ENCODE data around the gene GID4. TPM values are rescaled to one million over a fixed set of nuclear protein-coding genes. Genes with fewer than 3 reads are reported as not detected.

Gene GID4
- total and polyA plus RNA-seq, 4 donors = 7.5 to 14.1 (median 9.8) TPM

- H3K9me3 ChIP-seq (ENCODE audit: control insufficient read depth, low read length) = no peaks in the 10 kb centered on the region
- H3K36me3 ChIP-seq (ENCODE audit: control insufficient read depth in 1 of 2, insufficient read depth in 2 of 2, low read length in 1 of 2) = peaks cover 0 to 2% of the 10 kb centered on the region in 2 donors
Observed at GRCh38 chr17:18021372-18021771, 17.8 kb upstream of the GID4 start.

GRCh38 chr17:18025241-18025944, 13.8 kb upstream of the GID4 start:
- no peaks in the 10 kb centered on the region for H3K9me3 ChIP-seq (ENCODE audit: control insufficient read depth, low read length)
- peaks cover 0 to 2% of the 10 kb centered on the region in 2 donors for H3K36me3 ChIP-seq (ENCODE audit: control insufficient read depth in 1 of 2, insufficient read depth in 2 of 2, low read length in 1 of 2)
- no peaks in the 10 kb centered on the region for H3K27me3 ChIP-seq (ENCODE audit: control insufficient read depth in 1 of 2, insufficient read depth in 2 of 2, low read length in 1 of 2)
- H3K27ac ChIP-seq (ENCODE audit: low read depth in 1 of 2, low read length in 2 of 2) = no peak overlapping the region
- H3K4me3 ChIP-seq (ENCODE audit: low read length in 2 of 2) = no peak overlapping the region
- 87 to 90% methylated on average over 5 of the region's 5 CpGs for WGBS, 2 donors
- ATAC-seq (ENCODE audit: low FRiP score) = no peak
- no peak for DNase-seq
- no peaks in the 10 kb centered on the region for H3K4me1 ChIP-seq (ENCODE audit: control insufficient read depth in 1 of 2, insufficient read depth in 2 of 2, low read length in 2 of 2)
- intact Hi-C loops (cut with DNase I) = no loop called here

More at GRCh38 chr17:18021372-18021771, 17.8 kb upstream of the GID4 start:
- Histone ChIP-seq H3K4me1 (ENCODE audit: control insufficient read depth in 1 of 2, insufficient read depth in 2 of 2, low read length in 2 of 2) (no peaks in the 10 kb centered on the region), H3K4me3 (ENCODE audit: low read length in 2 of 2) (no peak overlapping the region), H3K27me3 (ENCODE audit: control insufficient read depth in 1 of 2, insufficient read depth in 2 of 2, low read length in 1 of 2) (no peaks in the 10 kb centered on the region), H3K27ac (ENCODE audit: low read depth in 1 of 2, low read length in 2 of 2) (no peak overlapping the region)
- ATAC-seq (ENCODE audit: low FRiP score) (no peak), DNase-seq (no peak)
- intact Hi-C loops (cut with DNase I) = no loop called here
- 92 to 95% methylated on average over 5 of the region's 5 CpGs for WGBS, 2 donors

DNA sequence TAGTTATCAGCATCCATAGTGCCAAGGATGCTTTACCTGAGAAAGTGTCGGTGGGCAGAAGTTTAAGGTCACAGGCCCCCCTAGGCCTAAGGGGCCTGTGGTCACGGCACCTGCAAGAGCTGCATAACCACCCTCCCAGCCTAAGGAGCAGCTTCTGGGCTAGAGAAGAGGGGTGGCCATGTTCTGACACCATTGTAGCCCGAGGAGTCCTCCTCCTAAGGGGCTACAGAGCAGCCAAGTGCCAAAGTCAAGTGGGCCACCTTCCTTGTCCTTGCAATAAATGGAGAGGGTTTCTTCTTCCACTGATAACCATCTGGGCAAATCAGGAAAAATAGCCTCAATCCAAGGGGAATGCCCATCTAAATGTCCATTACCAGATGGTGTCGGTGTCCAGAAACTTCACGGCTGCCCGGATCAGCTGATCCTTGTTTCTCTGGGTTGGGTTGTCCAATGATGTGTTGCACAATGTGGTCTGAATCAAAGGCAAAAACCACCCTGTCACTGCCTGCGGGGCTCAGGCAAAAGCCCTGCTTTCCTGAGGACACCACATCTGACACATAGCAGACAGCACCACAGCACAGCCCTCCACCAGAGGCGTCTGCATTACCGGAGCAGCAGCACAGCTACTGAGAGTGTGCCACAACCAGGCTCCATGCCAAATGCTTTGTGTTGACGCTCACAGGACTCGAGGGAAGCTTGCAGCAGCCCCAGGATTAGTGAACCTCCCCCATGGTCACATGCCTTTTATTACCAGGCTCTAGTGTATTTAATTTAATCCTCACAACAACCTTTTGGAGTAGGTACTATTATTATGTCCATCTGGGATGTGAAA, 13.0 kb upstream of the GID4 start:
- DNase-seq (no peak), ATAC-seq (ENCODE audit: low FRiP score) (no peak)
- Histone ChIP-seq H3K9me3 (ENCODE audit: control insufficient read depth, low read length) (no peaks in the 10 kb centered on the region), H3K27ac (ENCODE audit: low read depth in 1 of 2, low read length in 2 of 2) (no peak overlapping the region), H3K36me3 (ENCODE audit: control insufficient read depth in 1 of 2, insufficient read depth in 2 of 2, low read length in 1 of 2) (peaks cover 0 to 2% of the 10 kb centered on the region in 2 donors), H3K4me1 (ENCODE audit: control insufficient read depth in 1 of 2, insufficient read depth in 2 of 2, low read length in 2 of 2) (no peaks in the 10 kb centered on the region), H3K27me3 (ENCODE audit: control insufficient read depth in 1 of 2, insufficient read depth in 2 of 2, low read length in 1 of 2) (no peaks in the 10 kb centered on the region), H3K4me3 (ENCODE audit: low read length in 2 of 2) (no peak overlapping the region)
- intact Hi-C loops (cut with DNase I) = no loop called here
- 82 to 84% methylated on average over 11 of the region's 11 CpGs for WGBS, 2 donors

DNA sequence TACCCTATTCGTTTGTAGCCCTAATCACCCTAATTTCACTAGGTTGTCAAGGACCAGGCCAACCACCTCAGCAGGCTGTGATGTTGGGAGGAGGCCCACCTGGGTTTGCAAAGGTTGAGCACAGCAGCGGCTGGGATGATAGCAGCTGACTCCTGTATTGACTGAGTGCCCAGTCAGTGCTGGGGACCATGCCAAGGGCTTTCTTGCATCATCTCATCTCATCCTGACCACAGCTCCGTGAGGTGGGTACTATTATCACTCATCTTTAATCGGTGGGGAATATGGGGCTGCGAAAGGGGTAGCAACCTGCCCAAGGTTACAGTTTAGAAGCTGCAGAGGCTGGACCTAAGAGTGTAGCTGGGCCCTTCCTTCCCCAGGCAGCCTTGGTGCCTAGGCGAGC, 11.9 kb upstream of the GID4 start:
- no peaks in the 10 kb centered on the region for H3K27me3 ChIP-seq (ENCODE audit: control insufficient read depth in 1 of 2, insufficient read depth in 2 of 2, low read length in 1 of 2)
- peaks cover 0 to 4% of the 10 kb centered on the region in 2 donors for H3K36me3 ChIP-seq (ENCODE audit: control insufficient read depth in 1 of 2, insufficient read depth in 2 of 2, low read length in 1 of 2)
- ATAC-seq (ENCODE audit: low FRiP score) (no peak), DNase-seq (no peak)
- H3K4me1 ChIP-seq (ENCODE audit: control insufficient read depth in 1 of 2, insufficient read depth in 2 of 2, low read length in 2 of 2) = no peaks in the 10 kb centered on the region
- H3K4me3 ChIP-seq (ENCODE audit: low read length in 2 of 2) = no peak overlapping the region
- no peaks in the 10 kb centered on the region for H3K9me3 ChIP-seq (ENCODE audit: control insufficient read depth, low read length)
- 89 to 90% methylated on average over 6 of the region's 6 CpGs for WGBS, 2 donors
- intact Hi-C loops (cut with DNase I) = no loop called here
- H3K27ac ChIP-seq (ENCODE audit: low read depth in 1 of 2, low read length in 2 of 2) = no peak overlapping the region

DNA sequence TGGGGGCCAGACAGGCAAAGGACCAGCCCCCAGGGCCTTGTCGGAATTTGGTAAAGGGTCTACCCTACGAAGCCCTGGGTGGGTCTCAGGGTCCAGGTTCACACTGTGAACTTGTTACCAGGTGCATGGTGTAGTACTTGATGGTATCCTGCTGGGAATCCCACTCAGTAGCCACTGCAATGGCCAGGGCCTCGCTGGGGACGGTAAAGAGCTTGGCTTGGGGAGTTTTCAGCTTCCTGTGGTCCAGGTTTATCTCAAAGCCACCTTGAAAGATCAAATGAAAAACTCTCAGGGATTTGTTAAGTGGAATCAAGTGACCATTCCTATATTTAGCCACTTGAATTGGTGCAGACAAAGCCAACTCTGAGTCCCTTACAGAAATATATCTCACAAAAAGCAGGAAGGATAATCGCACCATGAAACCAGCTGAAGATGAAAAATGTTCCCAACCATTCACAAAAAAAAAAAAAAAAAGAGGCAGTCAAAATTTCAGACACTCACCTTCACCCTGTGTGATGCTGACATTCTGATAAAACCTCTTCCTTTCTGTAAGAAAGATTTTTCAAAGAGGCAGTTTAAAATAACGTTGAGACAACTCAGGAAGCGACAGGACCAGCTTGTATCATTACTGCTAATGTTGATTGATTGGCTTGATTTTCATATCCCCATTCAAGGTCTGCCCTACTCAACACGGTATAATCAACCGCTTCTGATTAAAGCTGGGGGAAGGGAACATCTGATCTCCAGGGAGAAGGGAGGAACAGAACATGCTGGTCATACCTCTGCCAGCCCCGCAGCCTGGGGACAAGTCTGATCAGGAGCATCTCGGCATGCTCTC, 10.9 kb upstream of the GID4 start:
- 82 to 83% methylated on average over 11 of the region's 11 CpGs for WGBS, 2 donors
- Histone ChIP-seq H3K27ac (ENCODE audit: low read depth in 1 of 2, low read length in 2 of 2) (no peak overlapping the region), H3K4me1 (ENCODE audit: control insufficient read depth in 1 of 2, insufficient read depth in 2 of 2, low read length in 2 of 2) (no peaks in the 10 kb centered on the region), H3K36me3 (ENCODE audit: control insufficient read depth in 1 of 2, insufficient read depth in 2 of 2, low read length in 1 of 2) (peaks cover 0 to 4% of the 10 kb centered on the region in 2 donors), H3K27me3 (ENCODE audit: control insufficient read depth in 1 of 2, insufficient read depth in 2 of 2, low read length in 1 of 2) (no peaks in the 10 kb centered on the region), H3K9me3 (ENCODE audit: control insufficient read depth, low read length) (no peaks in the 10 kb centered on the region), H3K4me3 (ENCODE audit: low read length in 2 of 2) (no peak overlapping the region)
- DNase-seq (no peak), ATAC-seq (ENCODE audit: low FRiP score) (no peak)
- intact Hi-C loops (cut with DNase I) = no loop called here

GRCh38 chr17:18028952-18029540, 10.2 kb upstream of the GID4 start:
- DNase-seq (no peak), ATAC-seq (ENCODE audit: low FRiP score) (no peak)
- no peaks in the 10 kb centered on the region for H3K9me3 ChIP-seq (ENCODE audit: control insufficient read depth, low read length)
- no peaks in the 10 kb centered on the region for H3K27me3 ChIP-seq (ENCODE audit: control insufficient read depth in 1 of 2, insufficient read depth in 2 of 2, low read length in 1 of 2)
- H3K36me3 ChIP-seq (ENCODE audit: control insufficient read depth in 1 of 2, insufficient read depth in 2 of 2, low read length in 1 of 2) = peaks cover 0 to 4% of the 10 kb centered on the region in 2 donors
- no peaks in the 10 kb centered on the region for H3K4me1 ChIP-seq (ENCODE audit: control insufficient read depth in 1 of 2, insufficient read depth in 2 of 2, low read length in 2 of 2)
- no peak overlapping the region for H3K4me3 ChIP-seq (ENCODE audit: low read length in 2 of 2)
- intact Hi-C loops (cut with DNase I) = no loop called here
- no peak overlapping the region for H3K27ac ChIP-seq (ENCODE audit: low read depth in 1 of 2, low read length in 2 of 2)
- WGBS, 2 donors = 90 to 94% methylated on average over 8 of the region's 8 CpGs

- no peak for ATAC-seq (ENCODE audit: low FRiP score)
- Histone ChIP-seq H3K4me1 (ENCODE audit: control insufficient read depth in 1 of 2, insufficient read depth in 2 of 2, low read length in 2 of 2) (no peaks in the 10 kb centered on the region), H3K9me3 (ENCODE audit: control insufficient read depth, low read length) (no peaks in the 10 kb centered on the region), H3K27ac (ENCODE audit: low read depth in 1 of 2, low read length in 2 of 2) (no peak overlapping the region), H3K27me3 (ENCODE audit: control insufficient read depth in 1 of 2, insufficient read depth in 2 of 2, low read length in 1 of 2) (no peaks in the 10 kb centered on the region), H3K36me3 (ENCODE audit: control insufficient read depth in 1 of 2, insufficient read depth in 2 of 2, low read length in 1 of 2) (peaks cover 0 to 2% of the 10 kb centered on the region in 2 donors), H3K4me3 (ENCODE audit: low read length in 2 of 2) (no peak overlapping the region)
- intact Hi-C loops (cut with DNase I) = loop anchor here (2.0 to 10.0 kb wide), 4 partner anchors 147 to 350 kb away; partner anchors contain the start of gene RAI1 (in 1 of the 2)
- no peak for DNase-seq
- 45 to 51% methylated on average over 2 of the region's 2 CpGs for WGBS, 2 donors
Observed at GRCh38 chr17:18031955-18032354, 7.3 kb upstream of the GID4 start.

DNA sequence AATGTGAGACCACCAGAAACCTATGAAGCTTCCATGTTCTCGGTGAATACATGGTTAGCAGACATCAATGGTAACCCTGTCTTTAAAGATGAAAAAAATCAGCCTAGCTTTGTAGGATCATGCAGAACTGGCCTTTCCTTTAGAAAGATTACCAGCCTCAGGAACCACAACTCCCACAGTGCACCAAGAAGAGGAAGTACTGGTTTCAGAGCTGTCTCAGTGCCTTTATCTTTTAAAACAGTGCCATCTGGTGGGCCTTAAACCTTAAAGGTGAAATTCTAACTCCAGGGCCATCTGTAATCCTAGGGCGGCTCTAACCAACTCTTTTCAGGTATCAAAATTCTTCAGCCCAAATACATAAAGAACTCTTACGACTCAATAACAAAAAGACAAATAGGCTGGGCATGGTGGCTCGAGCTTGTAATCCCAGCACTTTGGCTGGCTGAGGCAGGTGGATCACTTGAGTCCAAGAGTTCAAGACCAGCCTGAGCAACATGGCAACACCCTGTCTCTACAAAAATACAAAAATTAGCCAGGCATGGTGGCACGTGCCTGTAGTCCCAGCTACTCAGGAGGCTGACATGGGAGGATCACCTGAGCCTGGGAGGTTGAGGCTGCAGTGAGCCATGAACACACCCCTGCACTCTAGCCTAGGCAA, 5.6 kb upstream of the GID4 start:
- no peak overlapping the region for H3K27ac ChIP-seq (ENCODE audit: low read depth in 1 of 2, low read length in 2 of 2)
- peaks cover 0 to 2% of the 10 kb centered on the region in 2 donors for H3K36me3 ChIP-seq (ENCODE audit: control insufficient read depth in 1 of 2, insufficient read depth in 2 of 2, low read length in 1 of 2)
- H3K9me3 ChIP-seq (ENCODE audit: control insufficient read depth, low read length) = no peaks in the 10 kb centered on the region
- H3K4me3 ChIP-seq (ENCODE audit: low read length in 2 of 2) = no peak overlapping the region
- no peaks in the 10 kb centered on the region for H3K4me1 ChIP-seq (ENCODE audit: control insufficient read depth in 1 of 2, insufficient read depth in 2 of 2, low read length in 2 of 2)
- no peaks in the 10 kb centered on the region for H3K27me3 ChIP-seq (ENCODE audit: control insufficient read depth in 1 of 2, insufficient read depth in 2 of 2, low read length in 1 of 2)
- DNase-seq = no peak
- intact Hi-C loops (cut with DNase I) = loop anchor here (1.0 to 10.0 kb wide), 5 partner anchors 149 to 352 kb away; partner anchors contain the start of gene RAI1 (in 2 of the 2)
- peak; percentile 91 for ATAC-seq (ENCODE audit: low FRiP score)
- WGBS, 2 donors = 24 to 27% methylated on average over 5 of the region's 5 CpGs

Measured in aorta (tissue), 5 donors.